EL (cell line): ENCODE data around the gene MYO5A.

ENCODE experiments used
- DNase-seq: peaks from one replicate; pipeline ENCODE4 v3.0.0-alpha.2; 2016

MYO5A gene

GRCh38 chr15:52414936-52415335 is 113.7 kb downstream of the MYO5A start:
- no peak for DNase-seq

GRCh38 chr15:52408823-52409222 is 119.9 kb downstream of the MYO5A start:
- no peak for DNase-seq

DNA sequence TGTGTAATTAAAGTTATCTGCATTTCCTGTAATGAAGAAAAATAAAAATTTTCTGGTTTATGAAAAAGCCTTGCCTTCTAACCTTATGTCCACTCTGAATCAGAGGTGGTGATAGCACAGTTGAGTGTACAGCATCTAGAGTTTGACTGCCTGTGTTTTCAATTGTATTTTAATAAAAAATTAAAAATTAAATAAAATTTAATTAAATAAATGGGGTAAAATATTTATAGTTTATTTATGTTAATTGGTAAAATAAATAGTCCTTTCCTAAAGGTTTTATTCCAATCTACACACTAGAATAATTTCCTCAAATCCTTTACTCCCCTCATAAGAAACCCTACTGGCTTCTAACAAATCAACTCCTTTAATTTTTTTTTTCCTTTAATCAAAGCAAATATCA is 121.3 kb downstream of the MYO5A start:
- no peak for DNase-seq

GRCh38 chr15:52406601-52407000 is 122.1 kb downstream of the MYO5A start:
- no peak for DNase-seq

GRCh38 chr15:52405856-52406255 is 122.8 kb downstream of the MYO5A start:
- DNase-seq: no peak

- no peak for DNase-seq
These were observed 131.6 kb downstream of the MYO5A start for GRCh38 chr15:52397118-52397517.

DNA sequence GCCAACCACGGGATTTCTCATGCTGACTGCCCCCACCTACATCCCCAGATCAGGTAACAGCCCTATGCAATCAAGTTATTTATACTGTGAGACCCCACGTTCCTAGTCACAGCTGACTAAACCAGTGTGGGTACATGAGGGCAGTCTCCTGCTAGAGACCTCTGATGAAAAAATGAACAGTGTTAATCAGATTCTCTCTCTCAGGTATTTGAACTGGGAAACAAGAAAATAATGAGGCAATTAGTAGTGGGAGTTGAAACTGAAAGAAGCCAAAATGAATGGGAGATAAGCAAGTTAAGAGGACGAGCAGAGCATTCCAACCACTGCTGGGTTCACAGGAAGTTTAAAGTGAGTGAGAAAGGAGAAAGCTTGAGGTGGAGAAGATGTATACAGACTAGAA is 134.6 kb downstream of the MYO5A start:
- DNase-seq: no peak

DNA sequence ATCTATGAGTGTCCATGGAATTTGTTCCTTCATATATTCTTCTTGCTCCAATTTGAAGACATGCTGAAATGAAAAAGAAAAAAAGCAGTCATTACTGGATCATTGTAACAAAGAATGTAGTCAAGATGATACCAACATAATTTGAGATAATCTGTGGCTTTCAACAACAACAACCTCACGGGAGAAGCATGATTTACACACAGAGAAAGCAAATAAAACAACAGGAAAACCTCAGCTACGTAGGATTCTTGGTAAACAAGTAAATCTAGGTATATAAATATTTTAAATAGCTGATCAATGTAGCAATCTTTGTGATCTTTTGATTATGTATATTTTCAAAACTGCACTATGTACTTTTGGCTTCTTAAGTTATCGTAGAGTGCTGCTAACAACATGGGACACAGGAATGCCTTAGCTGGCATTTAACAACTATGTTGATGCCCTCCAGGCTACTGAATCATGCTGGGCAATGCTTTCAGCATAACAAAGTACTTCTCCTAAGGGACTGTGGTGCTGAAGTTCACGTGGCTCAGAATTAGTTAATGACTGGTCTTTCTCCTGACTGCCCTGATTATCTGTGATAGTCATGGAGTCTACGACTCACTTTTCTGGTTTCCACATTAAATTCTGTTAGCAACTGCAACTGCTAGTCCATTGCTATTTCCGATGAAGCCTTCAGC is 136.5 kb downstream of the MYO5A start:
- peak; percentile 76 for DNase-seq

DNA sequence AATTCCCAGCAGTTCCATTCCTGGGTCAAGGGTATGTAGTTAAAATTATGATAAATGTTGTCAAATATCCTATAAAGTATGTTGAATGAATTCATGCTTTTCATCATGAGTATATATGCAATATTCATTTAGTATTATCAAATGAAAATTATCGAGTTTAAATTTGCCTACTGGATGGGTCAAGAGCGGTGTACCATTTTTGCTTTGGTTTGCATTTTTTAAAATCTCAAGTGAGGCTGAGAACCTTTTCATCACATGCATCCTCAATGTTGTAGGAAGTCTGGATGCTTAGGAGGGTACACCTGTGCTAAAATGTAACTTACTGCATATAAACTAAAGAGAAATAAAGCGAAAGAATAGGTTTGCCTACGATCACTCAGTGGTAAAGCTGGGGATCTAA is 137.6 kb downstream of the MYO5A start:
- no peak for DNase-seq

DNA sequence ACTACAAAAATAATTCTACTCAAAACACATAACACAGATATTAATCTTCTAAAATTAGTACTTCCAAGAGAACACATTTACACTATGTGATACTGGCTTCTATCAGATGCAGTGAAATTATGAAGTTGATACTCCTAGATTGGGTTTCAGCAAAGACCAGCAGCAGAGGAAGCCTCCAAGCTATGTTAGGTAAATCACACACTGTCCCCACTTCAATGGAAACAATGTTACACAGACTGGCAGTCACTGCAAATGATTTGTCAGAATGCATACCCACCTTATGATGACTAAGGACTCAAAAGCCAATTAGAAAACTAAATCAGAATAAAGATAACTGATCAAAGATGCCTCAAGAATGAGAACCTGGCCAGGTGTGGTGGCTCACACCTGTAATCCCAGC is 143.0 kb downstream of the MYO5A start:
- no peak for DNase-seq

GRCh38 chr15:52383100-52383588 is 145.5 kb downstream of the MYO5A start:
- no peak for DNase-seq

DNA sequence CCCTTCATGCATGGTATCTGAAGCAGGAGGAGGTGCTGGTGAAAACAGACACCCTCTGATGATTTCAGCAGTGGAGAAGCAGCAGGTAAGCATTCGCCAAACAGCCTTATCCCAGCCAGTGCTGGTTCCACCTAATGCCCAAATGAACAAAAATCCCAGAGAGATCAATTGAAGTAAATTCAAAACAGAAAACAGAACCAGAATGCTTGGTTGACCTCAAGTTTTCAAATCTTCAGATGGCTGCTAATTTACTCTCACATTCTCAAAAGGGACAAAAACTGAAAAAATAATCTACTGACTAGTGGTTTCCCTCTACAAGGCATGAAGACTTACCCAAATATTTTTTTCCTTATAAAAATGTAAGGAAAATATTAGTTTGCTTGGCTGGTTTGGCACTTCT is 146.0 kb downstream of the MYO5A start:
- no peak for DNase-seq

DNA sequence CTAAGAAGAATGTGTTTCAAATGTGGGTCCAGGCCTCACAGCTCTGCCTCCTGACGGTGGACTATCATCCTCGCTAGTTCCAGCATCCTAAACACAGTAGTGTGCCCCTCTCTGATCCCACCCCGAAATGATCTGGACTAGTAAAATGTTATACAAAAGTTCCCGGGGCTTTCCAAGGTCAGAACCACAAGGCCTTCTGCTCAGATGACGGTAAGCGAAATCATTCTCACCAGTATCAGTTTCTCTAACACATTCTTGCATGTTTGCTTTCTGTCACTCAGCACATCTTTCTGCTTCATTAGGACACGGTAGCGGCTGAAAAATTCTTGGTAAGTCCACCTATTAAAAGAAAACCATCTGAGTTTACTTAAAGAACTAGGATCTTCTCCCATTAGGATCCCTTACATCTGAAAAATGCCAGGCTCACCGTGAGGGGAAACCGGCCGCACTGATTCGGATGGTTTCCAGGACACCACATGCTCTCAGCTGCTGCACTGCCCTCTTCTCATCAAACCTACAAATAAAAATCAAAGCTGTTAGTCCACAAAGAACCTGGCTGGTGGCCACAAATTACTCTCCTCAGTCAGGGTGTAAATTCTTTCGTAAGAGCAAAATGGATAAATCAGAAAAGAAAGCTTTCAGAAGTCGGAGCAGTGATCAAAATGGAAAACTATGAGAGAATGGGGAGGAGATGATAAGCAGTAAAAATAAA is 149.1 kb downstream of the MYO5A start:
- no peak for DNase-seq

DNA sequence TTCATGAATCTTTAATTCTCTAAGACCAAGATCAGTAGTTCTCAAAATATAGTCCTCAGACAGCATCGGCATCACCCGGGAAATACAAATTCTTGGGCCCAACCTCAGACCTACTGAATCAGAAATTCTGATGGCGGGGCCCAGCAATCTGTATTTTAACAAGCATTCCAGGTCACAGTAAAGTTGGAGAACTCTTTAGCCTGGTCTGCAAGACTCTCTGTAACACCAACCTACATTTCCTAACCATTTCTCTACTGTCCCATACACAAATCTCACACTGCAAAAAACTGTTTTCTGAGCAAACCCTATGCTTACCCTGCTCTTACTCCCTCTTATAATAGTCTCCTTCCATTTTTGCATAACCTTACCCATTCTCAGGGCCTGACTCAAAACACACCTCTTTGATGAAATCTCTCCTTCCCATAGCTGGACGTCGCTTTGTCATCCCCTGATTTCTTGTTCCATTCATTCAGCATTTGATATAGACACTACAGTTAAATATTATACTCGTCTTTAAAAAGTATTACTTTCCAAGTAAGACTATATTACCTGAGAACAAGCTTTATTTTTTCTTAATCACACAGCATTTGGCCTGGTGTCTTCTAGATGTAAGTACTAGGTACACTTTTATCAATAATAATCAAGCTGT is 149.8 kb downstream of the MYO5A start:
- DNase-seq: no peak

DNA sequence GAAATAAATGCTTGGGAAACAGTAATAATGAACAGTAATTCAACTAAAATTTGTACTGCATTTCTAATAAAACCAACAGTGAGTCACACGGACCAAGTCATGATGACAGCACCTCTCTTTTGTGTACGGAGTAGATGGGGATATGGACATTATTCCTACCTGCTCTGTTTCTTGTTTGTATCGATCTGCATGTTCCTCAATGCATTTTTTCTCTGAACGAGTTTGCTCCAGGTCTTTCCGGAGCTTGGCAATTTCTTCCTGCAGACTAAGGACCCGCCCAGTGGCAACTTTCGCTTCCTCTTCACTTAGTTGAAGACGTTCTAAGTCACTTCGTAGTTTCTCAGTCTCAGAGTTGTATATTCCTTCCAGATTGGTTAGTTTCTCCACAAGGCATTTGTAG is 158.7 kb downstream of the MYO5A start:
- peak; percentile 12 for DNase-seq

DNA sequence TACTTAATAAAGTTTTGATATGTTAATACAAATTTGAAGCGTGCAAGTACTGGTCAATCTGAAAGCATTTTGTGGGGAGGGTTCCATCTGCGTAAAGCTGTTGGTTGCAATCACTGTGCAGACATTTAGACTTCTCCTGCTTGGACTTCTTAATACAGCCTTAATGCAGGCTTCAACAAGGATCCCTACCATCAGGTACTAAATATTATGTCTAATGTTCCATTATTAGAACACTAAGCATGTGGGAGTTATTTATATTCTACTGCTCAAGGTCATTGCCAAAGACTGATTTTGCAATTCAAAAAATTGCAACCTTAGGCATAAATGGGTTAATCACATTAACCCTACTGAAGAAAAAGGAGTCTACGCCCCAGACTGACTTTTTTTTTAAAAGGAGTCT is 159.2 kb downstream of the MYO5A start:
- DNase-seq: no peak

DNA sequence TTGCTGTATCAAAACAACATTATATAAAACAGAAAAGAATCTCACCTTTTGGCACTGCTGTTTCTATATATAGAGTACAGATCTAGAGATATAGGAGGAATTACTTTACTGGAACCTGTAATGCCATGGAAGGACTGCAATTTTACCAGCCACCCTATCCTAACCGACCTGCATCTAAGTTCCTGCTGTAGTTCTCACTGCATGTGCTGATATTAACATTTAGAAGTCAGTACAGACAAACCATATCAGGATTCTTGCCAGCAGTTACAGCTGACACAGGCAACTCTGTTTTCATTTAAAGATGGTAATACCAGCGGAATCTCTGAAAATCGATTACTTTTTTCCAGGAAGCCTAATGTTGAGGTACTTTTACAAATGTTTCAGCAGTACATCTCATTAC is 159.7 kb downstream of the MYO5A start:
- no peak for DNase-seq

GRCh38 chr15:52368402-52368801 is 160.3 kb downstream of the MYO5A start:
- DNase-seq: no peak

- peak; percentile 42 for DNase-seq
These were observed 166.2 kb downstream of the MYO5A start for GRCh38 chr15:52362497-52362896.

DNA sequence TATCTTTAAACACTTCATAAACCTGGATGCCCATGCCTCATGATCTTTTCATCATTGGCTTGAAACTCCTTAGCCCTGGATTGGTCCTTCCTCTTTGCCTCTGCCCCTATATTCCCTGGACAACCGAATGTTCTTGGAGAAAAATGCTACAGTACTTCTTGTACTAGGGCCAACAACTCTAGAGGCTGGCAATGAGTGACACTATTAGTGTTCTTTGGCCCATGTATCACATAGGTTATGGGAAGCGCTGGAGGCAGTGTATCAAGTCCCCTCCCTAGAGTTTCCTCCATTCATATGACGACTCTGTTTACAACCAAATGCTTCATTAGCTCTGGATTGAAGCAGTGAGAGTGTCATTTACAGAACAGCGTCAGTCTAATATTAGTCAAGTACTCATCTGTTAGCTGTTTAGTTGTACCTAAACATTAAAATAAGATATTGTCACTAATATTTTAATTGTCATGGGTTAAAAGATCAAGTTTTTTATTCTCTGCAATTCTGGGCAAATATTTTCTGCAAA is 166.6 kb downstream of the MYO5A start:
- DNase-seq: no peak

- no peak for DNase-seq
These were observed 167.2 kb downstream of the MYO5A start for GRCh38 chr15:52361494-52361893.

GRCh38 chr15:52360229-52361203 is 168.2 kb downstream of the MYO5A start:
- DNase-seq: no peak

DNA sequence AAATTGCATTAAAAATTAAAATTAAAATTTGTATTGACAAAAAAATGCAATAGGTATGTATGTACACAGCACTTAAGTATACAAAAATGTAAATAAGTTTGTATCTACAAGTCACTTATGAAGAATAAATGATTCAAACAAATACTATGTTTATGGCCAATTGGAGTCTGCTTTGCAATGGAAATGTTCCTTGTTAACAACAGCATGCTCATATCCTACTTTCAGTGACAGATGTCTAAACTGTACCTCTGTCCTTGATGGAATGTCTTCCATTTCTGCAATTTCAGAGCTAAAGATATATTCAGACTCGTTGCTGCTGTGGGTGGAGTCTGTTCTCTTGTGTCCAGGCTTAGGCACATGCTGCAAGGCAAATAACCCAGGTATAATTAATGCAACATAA is 169.0 kb downstream of the MYO5A start:
- DNase-seq: no peak
